Panc1 (cell line): ENCODE results near the gene NKX2-4. TPM values are rescaled to one million over a fixed set of nuclear protein-coding genes. Genes with fewer than 3 reads are reported as not detected.

Source experiments
- ATAC-seq: fragments of 200-7000 bp; cut with Tn5 transposase; 2 replicates; pipeline ENCODE4 v1.9.1; 2020; ENCODE audit warnings: mild to moderate bottlenecking, moderate library complexity
- BruUV-seq: library from RNA; stranded (reverse); fragments of 400-500 nt; replicated peaks from 2 replicates; lab custom pipeline; 2021; lab: Mats Ljungman, UMichigan
- CTCF ChIA-PET: fragments of 300-600 bp; sonication (Branson Sonifier 250); formaldehyde crosslinking; loops from one replicate; lab custom pipeline; 2022; ENCODE audit warnings: antibody characterized with exemption; lab: Charles Lee
- POLR2A ChIA-PET: fragments of 300-600 bp; sonication (Branson Sonifier 250); formaldehyde crosslinking; loops from one replicate; lab custom pipeline; 2022; ENCODE audit warnings: antibody characterized with exemption; lab: Charles Lee
- DNase-seq: peaks from one replicate; pipeline ENCODE4 v3.0.0-alpha.2; 2010; ENCODE audit warnings: low read depth, low spot score
- H3K27ac ChIP-seq: 2 replicates; pipeline ENCODE4 v1.5.1; 2011; ENCODE audit warnings: mild to moderate bottlenecking, low read length, inconsistent platforms
- H3K27me3 ChIP-seq: fragments of 200-500 bp; sonication (Bioruptor generic); 2 replicates; pipeline ENCODE4 v1.6.0; 2014; ENCODE audit warnings: low read length, inconsistent platforms; ENCODE audit not compliant: control insufficient read depth, insufficient read depth
- H3K36me3 ChIP-seq: fragments of 200-500 bp; sonication (Bioruptor generic); 2 replicates; pipeline ENCODE4 v1.5.1; 2014; ENCODE audit warnings: inconsistent platforms, mild to moderate bottlenecking, low read length, moderate library complexity; ENCODE audit not compliant: control insufficient read depth, insufficient read depth
- H3K4me1 ChIP-seq: 2 replicates; pipeline ENCODE4 v1.5.1; 2011; ENCODE audit warnings: inconsistent platforms, mild to moderate bottlenecking, low read length, moderate library complexity; ENCODE audit not compliant: control insufficient read depth, insufficient read depth
- H3K4me3 ChIP-seq, 2 experiments: 2 replicates each; pipeline ENCODE4 v1.5.1; 2011 to 2012; ENCODE audit warnings: low read depth in 2 of 2, low read length in 2 of 2, mild to moderate bottlenecking in 2 of 2, inconsistent platforms in 1 of 2, moderate library complexity in 1 of 2
- H3K9me3 ChIP-seq: fragments of 200-500 bp; sonication (Bioruptor generic); 2 replicates; pipeline ENCODE4 v1.5.1; 2014; ENCODE audit warnings: low read depth, mild to moderate bottlenecking, inconsistent platforms, low read length, moderate library complexity; ENCODE audit not compliant: control insufficient read depth, insufficient read depth
- POLR2AphosphoS5 ChIP-seq: IDR thresholded peaks from 2 replicates; pipeline ENCODE4 v1.6.1; 2012; ENCODE audit warnings: mild to moderate bottlenecking, low read depth, low read length, moderate library complexity
- SIN3A ChIP-seq: IDR thresholded peaks from 2 replicates; pipeline ENCODE4 v1.6.1; 2012; ENCODE audit warnings: low read depth, mild to moderate bottlenecking, low read length, moderate library complexity, borderline replicate concordance; ENCODE audit not compliant: insufficient read depth
- TCF7L2 ChIP-seq: IDR thresholded peaks from 2 replicates; pipeline ENCODE4 v1.6.1; 2011; ENCODE audit warnings: mild to moderate bottlenecking, low read depth, low read length, inconsistent platforms
- in situ Hi-C: cut with HindIII; loops from 2 replicates; pipeline ENCODE4 v1.10.0; 2016; ENCODE audit warnings: low sequenced_read_pairs, low pct_unique_long_range_greater_than_20kb
- intact Hi-C: fragments of 100-400 bp; cut with micrococcal nuclease; formaldehyde crosslinking; loops from one replicate; pipeline ENCODE4 v1.10.0; 2022; ENCODE audit not compliant: unreplicated experiment
- total RNA-seq: library from RNA; stranded (reverse); gene quantifications from one replicate; pipeline ENCODE4 v1.2.1, GENCODE V29; 2021; ENCODE audit not compliant: unreplicated experiment
- TF ChIP-seq, protein P1 (sequence below), 2 experiments: IDR thresholded peaks; 2 replicates each; pipeline ENCODE4 v1.6.1; 2011 to 2012; ENCODE audit warnings: low read depth in 2 of 2, control low read depth in 1 of 2, low read length in 1 of 2, mild to moderate bottlenecking in 1 of 2, moderate library complexity in 1 of 2; ENCODE audit not compliant: insufficient read depth in 1 of 2
- TF ChIP-seq, protein P2 (sequence below): fragments of 450-650 bp; IDR thresholded peaks from 2 replicates; pipeline ENCODE4 v1.5.1; 2017; ENCODE audit warnings: mild to moderate bottlenecking

NKX2-4 gene
- total RNA-seq, 1 experiment from 2014 or later, result not detected

DNA sequence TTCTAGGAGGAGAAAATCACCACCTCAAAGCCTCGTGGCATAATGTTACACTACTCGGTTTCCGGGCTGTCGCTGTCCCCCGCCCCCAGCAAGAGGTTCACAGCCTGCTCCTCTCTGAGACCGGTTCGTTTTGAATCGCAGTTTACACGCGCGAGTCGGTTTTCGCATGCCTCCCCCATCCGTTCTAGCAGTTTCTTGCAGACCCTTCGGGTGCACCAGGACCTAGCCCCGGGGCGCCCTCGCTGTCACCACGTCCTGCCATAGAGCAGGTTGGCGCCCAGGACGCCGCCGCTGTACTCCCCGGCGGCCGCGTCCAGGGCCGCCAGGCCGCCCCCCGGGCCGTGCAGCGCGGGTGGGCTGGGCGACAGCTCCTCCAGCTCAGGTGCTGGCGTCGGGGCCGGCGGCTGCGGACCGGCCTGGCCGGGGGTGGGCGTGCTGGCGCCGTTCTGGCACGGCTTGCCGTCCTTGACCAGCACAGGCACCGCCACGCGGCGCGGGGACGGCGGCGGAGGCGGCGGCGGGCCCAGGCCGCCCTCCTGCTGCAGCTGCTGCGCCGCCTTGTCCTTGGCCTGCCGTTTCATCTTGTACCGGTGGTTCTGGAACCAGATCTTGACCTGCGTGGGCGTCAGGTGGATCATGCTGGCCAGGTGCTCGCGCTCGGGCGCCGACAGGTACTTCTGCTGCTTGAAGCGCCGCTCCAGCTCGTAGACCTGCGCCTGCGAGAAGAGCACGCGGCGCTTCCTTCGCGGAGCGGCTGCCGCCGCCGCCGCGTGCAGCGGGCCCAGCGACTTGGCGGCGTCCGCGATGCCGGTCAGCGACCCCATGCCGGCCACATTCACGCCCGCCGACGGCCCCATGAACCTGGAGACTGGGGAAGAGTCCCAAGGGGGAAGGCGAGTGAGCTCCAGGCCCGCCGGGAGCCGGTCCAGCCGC is 1.4 kb downstream of the NKX2-4 start:
- Histone ChIP-seq H3K9me3 (no peaks in the 10 kb centered on the region), H3K27ac (no peak overlapping the region), H3K27me3 (peaks cover 16% of the 10 kb centered on the region), H3K36me3 (no peaks in the 10 kb centered on the region), H3K4me3 (no peak overlapping the region), H3K4me1 (no peaks in the 10 kb centered on the region)
- ChIA-PET CTCF (no interaction called here), POLR2A (no interaction called here)
- intact Hi-C loops, result no loop called here
- no peak for TF ChIP-seq TCF7L2
- TF ChIP-seq, protein P1, sequence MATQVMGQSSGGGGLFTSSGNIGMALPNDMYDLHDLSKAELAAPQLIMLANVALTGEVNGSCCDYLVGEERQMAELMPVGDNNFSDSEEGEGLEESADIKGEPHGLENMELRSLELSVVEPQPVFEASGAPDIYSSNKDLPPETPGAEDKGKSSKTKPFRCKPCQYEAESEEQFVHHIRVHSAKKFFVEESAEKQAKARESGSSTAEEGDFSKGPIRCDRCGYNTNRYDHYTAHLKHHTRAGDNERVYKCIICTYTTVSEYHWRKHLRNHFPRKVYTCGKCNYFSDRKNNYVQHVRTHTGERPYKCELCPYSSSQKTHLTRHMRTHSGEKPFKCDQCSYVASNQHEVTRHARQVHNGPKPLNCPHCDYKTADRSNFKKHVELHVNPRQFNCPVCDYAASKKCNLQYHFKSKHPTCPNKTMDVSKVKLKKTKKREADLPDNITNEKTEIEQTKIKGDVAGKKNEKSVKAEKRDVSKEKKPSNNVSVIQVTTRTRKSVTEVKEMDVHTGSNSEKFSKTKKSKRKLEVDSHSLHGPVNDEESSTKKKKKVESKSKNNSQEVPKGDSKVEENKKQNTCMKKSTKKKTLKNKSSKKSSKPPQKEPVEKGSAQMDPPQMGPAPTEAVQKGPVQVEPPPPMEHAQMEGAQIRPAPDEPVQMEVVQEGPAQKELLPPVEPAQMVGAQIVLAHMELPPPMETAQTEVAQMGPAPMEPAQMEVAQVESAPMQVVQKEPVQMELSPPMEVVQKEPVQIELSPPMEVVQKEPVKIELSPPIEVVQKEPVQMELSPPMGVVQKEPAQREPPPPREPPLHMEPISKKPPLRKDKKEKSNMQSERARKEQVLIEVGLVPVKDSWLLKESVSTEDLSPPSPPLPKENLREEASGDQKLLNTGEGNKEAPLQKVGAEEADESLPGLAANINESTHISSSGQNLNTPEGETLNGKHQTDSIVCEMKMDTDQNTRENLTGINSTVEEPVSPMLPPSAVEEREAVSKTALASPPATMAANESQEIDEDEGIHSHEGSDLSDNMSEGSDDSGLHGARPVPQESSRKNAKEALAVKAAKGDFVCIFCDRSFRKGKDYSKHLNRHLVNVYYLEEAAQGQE (IDR thresholded peaks at IDR 0.05; ENCODE audit: insufficient read depth in 1 of 2, low read depth in 2 of 2, low read length in 1 of 2), result no peak
- no peak for TF ChIP-seq POLR2AphosphoS5
- TF ChIP-seq, protein P2, sequence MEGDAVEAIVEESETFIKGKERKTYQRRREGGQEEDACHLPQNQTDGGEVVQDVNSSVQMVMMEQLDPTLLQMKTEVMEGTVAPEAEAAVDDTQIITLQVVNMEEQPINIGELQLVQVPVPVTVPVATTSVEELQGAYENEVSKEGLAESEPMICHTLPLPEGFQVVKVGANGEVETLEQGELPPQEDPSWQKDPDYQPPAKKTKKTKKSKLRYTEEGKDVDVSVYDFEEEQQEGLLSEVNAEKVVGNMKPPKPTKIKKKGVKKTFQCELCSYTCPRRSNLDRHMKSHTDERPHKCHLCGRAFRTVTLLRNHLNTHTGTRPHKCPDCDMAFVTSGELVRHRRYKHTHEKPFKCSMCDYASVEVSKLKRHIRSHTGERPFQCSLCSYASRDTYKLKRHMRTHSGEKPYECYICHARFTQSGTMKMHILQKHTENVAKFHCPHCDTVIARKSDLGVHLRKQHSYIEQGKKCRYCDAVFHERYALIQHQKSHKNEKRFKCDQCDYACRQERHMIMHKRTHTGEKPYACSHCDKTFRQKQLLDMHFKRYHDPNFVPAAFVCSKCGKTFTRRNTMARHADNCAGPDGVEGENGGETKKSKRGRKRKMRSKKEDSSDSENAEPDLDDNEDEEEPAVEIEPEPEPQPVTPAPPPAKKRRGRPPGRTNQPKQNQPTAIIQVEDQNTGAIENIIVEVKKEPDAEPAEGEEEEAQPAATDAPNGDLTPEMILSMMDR, result no peak
- TF ChIP-seq SIN3A, result no peak
- in situ Hi-C loops, result no loop called here
- DNase-seq, result no peak
- BruUV-seq, result no TSS peak
- ATAC-seq, result no peak

DNA sequence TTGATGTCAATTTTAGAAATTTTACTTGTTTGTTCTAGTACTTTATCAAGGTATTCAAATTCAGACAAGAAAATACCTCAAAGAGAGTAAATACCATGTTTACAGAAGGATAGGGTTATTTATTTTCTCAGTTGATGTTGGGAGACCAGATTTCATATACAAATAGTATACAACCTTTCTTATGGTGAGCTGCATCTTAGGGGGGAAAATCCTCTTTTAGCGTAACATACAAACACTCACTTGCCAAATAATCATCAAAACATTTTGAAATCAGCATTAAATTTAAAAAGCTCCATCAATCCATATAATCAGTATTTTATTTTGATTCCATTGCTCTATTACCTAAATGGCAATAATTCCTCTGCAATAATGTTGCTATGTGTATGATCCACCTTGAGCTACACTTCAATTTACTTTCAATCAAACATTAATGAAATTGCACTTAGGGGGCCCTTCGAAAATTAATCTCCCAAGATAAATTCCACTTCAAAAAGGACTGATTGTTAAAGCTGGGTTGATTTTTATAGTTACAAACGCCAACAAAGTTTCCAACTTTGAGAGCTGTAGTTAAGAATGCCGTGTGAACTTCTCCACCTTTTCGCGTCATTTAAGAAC is 2.2 kb downstream of the NKX2-4 start:
- ChIA-PET POLR2A (no interaction called here), CTCF (no interaction called here)
- H3K9me3 ChIP-seq, result no peaks in the 10 kb centered on the region
- H3K36me3 ChIP-seq, result no peaks in the 10 kb centered on the region; the same call in 1 of the 2 replicates
- H3K4me1 ChIP-seq, result no peaks in the 10 kb centered on the region
- H3K4me3 ChIP-seq, result no peak overlapping the region
- ATAC-seq, result no peak
- DNase-seq, result no peak
- in situ Hi-C loops, result no loop called here
- BruUV-seq, result no TSS peak
- intact Hi-C loops, result no loop called here
- TF ChIP-seq TCF7L2 (no peak), SIN3A (no peak), POLR2AphosphoS5 (no peak)
- TF ChIP-seq, protein P1 (IDR thresholded peaks at IDR 0.05; ENCODE audit: insufficient read depth in 1 of 2, low read depth in 2 of 2, low read length in 1 of 2), result no peak
- TF ChIP-seq, protein P2, result no peak
- peaks cover 14% of the 10 kb centered on the region for H3K27me3 ChIP-seq
- no peak overlapping the region for H3K27ac ChIP-seq
